ENCODE data around the gene PERM1. TPM values are rescaled to one million over a fixed set of nuclear protein-coding genes. Genes with fewer than 3 reads are reported as not detected.

The PERM1 gene
- total and polyA plus RNA-seq, 2 of the 8 experiments (the other 6 are each of a cell fraction or from before 2014, with no cell fraction given): not detected

DNA sequence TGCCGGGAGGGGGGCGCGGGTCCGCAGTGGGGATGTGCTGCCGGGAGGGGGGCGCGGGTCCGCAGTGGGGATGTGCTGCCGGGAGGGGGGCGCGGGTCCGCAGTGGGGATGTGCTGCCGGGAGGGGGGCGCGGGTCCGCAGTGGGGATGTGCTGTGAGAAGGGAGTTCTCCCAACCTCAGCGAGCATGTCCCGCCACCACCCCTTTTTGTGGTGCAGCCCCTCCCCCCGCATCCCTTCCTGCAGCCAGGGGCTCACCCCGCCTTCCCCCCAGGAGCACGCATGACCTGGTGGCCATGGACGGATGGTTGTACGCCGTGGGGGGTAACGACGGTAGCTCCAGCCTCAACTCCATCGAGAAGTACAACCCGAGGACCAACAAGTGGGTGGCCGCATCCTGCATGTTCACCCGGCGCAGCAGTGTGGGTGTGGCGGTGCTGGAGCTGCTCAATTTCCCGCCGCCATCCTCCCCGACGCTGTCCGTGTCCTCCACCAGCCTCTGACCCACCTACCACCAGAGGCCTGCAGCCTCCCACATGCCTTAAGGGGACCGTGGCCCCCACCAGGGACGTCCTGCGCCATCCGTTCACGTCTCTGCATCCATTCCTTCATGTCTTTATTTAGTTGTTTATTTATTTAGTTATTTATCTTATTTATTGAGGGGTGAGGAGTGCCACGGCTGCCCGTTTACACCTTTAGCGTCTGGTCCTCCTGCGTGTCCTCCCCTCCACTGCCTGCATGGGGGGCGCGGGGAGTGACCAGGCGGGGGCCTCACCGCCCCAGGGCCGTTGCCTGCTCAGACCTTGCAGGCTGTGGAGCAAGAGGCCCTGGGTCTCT lies 17.0 kb downstream of the PERM1 start:
- H2BK20ac ChIP-seq (ENCODE audit: low read length): no peak overlapping the region
- no peak overlapping the region for H3K23ac ChIP-seq (ENCODE audit: insufficient read length)
- no peak for TF ChIP-seq EP300 (IDR thresholded peaks at IDR 0.05; ENCODE audit: borderline replicate concordance in 1 of 2, low read depth in 2 of 2, low read length in 2 of 2)
- no peak overlapping the region for H3K4ac ChIP-seq (replicated peaks; ENCODE audit: insufficient read length, low read depth, low read length)
- no peak overlapping the region for H4K91ac ChIP-seq (replicated peaks; ENCODE audit: insufficient read length, low read length)
- ChIA-PET CTCF (ENCODE audit: partially characterized antibody) (interaction anchor here (2.8 kb wide), 1 partner anchor 19 kb away, joined by 9 read pairs; no protein-coding TSS in a partner anchor), POLR2A (ENCODE audit: partially characterized antibody) (interaction anchor here (0.7 kb wide), 1 partner anchor 23 kb away, joined by 5 read pairs; no protein-coding TSS in a partner anchor)
- H3K18ac ChIP-seq (ENCODE audit: extremely low read depth, low read length): no peak overlapping the region
- DNase-seq (ENCODE audit: low read depth in 1 of 2, low spot score in 2 of 2) (no peak), FAIRE-seq (no peak)
- H4K8ac ChIP-seq (ENCODE audit: extremely low read depth, insufficient read depth, low read length): no peak overlapping the region
- peaks cover 0 to 36% of the 10 kb centered on the region in 2 experiments for H4K20me1 ChIP-seq (replicated peaks in 1 of 2; ENCODE audit: control insufficient read depth in 1 of 2, insufficient read depth in 2 of 2, low read length in 2 of 2)
- peaks cover 11 to 59% (median 49%) of the 10 kb centered on the region in 4 experiments for H3K27me3 ChIP-seq (replicated peaks in 1 of 4; ENCODE audit: control insufficient read depth in 3 of 4, extremely low read depth in 1 of 4, insufficient read depth in 3 of 4, low read length in 3 of 4)
- H3K23me2 ChIP-seq (ENCODE audit: low read depth, low read length): peaks cover 12% of the 10 kb centered on the region; the same call in 1 of the 2 replicates
- H3K79me1 ChIP-seq (ENCODE audit: low read depth, low read length): no peaks in the 10 kb centered on the region; the same call in 1 of the 2 replicates
- H3K9ac ChIP-seq (replicated peaks in 1 of 4; ENCODE audit: extremely low read depth in 1 of 4, low read depth in 3 of 4, low read length in 3 of 4): no peak overlapping the region
- no peaks in the 10 kb centered on the region for H3K9me3 ChIP-seq (ENCODE audit: insufficient read depth in 2 of 2, low read depth in 1 of 2, low read length in 1 of 2)
- no peak overlapping the region; a peak in 1 of 4 replicates for H3K4me2 ChIP-seq (ENCODE audit: insufficient read depth in 1 of 2, low read depth in 2 of 2, low read length in 2 of 2)
- H4K5ac ChIP-seq (ENCODE audit: insufficient read length, low read depth, low read length): no peak overlapping the region
- no peak overlapping the region for H3K27ac ChIP-seq (ENCODE audit: low read depth, low read length)
- 89% methylated on average over 29 of the region's 51 CpGs; no CpG with 5 or more reads in 1 of the 2 experiments for WGBS, 2 experiments (ENCODE audit: extremely low coverage in 1 of 2, insufficient coverage in 1 of 2, insufficient read length in 1 of 2, insufficient replicate concordance in 2 of 2, low coverage in 1 of 2, low lambda C conversion rate in 2 of 2, missing lambda C conversion rate in 1 of 2)
- no peak overlapping the region for H2BK5ac ChIP-seq (ENCODE audit: low read depth, low read length)
- no peak overlapping the region for H2AFZ ChIP-seq (ENCODE audit: low read length)
- no peak overlapping the region for H2BK12ac ChIP-seq (ENCODE audit: low read depth, low read length)
- peaks cover 0 to 9% (median 7%) of the 10 kb centered on the region in 4 experiments; a peak in 5 of 7 replicates for H3K4me1 ChIP-seq (replicated peaks in 1 of 4; ENCODE audit: control insufficient read depth in 3 of 4, insufficient read depth in 4 of 4, low read length in 3 of 4)
- no peak overlapping the region for H2BK15ac ChIP-seq (ENCODE audit: low read length)
- peaks cover 0 to 19% (median 10%) of the 10 kb centered on the region in 4 experiments; a peak in 7 of 8 replicates for H3K36me3 ChIP-seq (ENCODE audit: control insufficient read depth in 2 of 4, insufficient read depth in 4 of 4, low read length in 3 of 4)
- H3K56ac ChIP-seq (replicated peaks; ENCODE audit: insufficient read length, low read depth, low read length): no peak overlapping the region
- no peak overlapping the region for H2BK120ac ChIP-seq (replicated peaks; ENCODE audit: low read depth, low read length)
- no peak overlapping the region for H3K4me3 ChIP-seq (ENCODE audit: extremely low read depth in 1 of 4, insufficient read depth in 2 of 4, low read depth in 3 of 4, low read length in 4 of 4)
- H3K79me2 ChIP-seq (ENCODE audit: control insufficient read depth in 1 of 2, insufficient read depth in 2 of 2, low read length in 2 of 2): peaks cover 0 to 3% of the 10 kb centered on the region in 2 experiments; a peak in 1 of 4 replicates
- no peak overlapping the region for H2AK5ac ChIP-seq (ENCODE audit: low read depth, low read length)
- H3K14ac ChIP-seq (ENCODE audit: insufficient read length): no peak overlapping the region
